ENCODE data around the gene PCK1.

GRCh38 chr20:57616143-57616951 is 55.4 kb downstream of the PCK1 start:
- TF ChIP-seq CTCF (conservative IDR thresholded peaks at IDR 0.05; ENCODE audit: low read depth in 2 of 2) (no peak), REST (IDR thresholded peaks at IDR 0.05; ENCODE audit: unreplicated experiment) (no peak), POLR2AphosphoS5 (IDR thresholded peaks at IDR 0.05; ENCODE audit: low read depth) (no peak), EZH2 (IDR thresholded peaks at IDR 0.05; ENCODE audit: low read depth, unreplicated experiment) (no peak)
